Type B pancreatic cell (in vitro differentiated cells): Measurements from ENCODE around the gene PLPPR1. TPM values are rescaled to one million over a fixed set of nuclear protein-coding genes. Genes with fewer than 3 reads are reported as not detected.

Experiments
- DNase-seq: peaks from one replicate; pipeline ENCODE4 v3.0.0; 2021; ENCODE audit warnings: mixed read lengths; ENCODE audit not compliant: unreplicated experiment; ENCODE audit errors: extremely low spot score
- H3K27ac Mint-ChIP-seq: 2 replicates; pipeline ENCODE4 v1.8.0; 2021; ENCODE audit warnings: mild to moderate bottlenecking, mixed read lengths
- H3K27me3 Mint-ChIP-seq: 2 replicates; pipeline ENCODE4 v1.8.0; 2021; ENCODE audit warnings: mixed read lengths
- H3K36me3 Mint-ChIP-seq: 2 replicates; pipeline ENCODE4 v1.8.0; 2021; ENCODE audit warnings: mixed read lengths
- H3K4me1 Mint-ChIP-seq: one replicate; pipeline ENCODE4 v1.8.0; 2021; ENCODE audit warnings: mixed read lengths; ENCODE audit not compliant: unreplicated experiment
- H3K4me3 Mint-ChIP-seq: 2 replicates; pipeline ENCODE4 v1.8.0; 2021; ENCODE audit warnings: mild to moderate bottlenecking, mixed read lengths
- H3K9me3 Mint-ChIP-seq: 2 replicates; pipeline ENCODE4 v1.8.0; 2021; ENCODE audit warnings: mixed read lengths
- total RNA-seq: library from RNA; stranded (reverse); gene quantifications from 2 replicates; pipeline ENCODE4 v1.2.1, GENCODE V29; 2021; ENCODE audit warnings: low replicate concordance
- TF ChIP-seq, protein P1 (sequence below): fragments of 200-600 bp; sonication (generic); conservative IDR thresholded peaks from 2 replicates; pipeline ENCODE4 v1.5.0; 2021; ENCODE audit warnings: antibody characterized with exemption, mild to moderate bottlenecking

The PLPPR1 gene
- total RNA-seq, 1 donor from 2014 or later, result 3.2 TPM

GRCh38 chr9:101050650-101051049 is 22.1 kb downstream of the PLPPR1 start:
- TF ChIP-seq, protein P1, sequence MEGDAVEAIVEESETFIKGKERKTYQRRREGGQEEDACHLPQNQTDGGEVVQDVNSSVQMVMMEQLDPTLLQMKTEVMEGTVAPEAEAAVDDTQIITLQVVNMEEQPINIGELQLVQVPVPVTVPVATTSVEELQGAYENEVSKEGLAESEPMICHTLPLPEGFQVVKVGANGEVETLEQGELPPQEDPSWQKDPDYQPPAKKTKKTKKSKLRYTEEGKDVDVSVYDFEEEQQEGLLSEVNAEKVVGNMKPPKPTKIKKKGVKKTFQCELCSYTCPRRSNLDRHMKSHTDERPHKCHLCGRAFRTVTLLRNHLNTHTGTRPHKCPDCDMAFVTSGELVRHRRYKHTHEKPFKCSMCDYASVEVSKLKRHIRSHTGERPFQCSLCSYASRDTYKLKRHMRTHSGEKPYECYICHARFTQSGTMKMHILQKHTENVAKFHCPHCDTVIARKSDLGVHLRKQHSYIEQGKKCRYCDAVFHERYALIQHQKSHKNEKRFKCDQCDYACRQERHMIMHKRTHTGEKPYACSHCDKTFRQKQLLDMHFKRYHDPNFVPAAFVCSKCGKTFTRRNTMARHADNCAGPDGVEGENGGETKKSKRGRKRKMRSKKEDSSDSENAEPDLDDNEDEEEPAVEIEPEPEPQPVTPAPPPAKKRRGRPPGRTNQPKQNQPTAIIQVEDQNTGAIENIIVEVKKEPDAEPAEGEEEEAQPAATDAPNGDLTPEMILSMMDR, result no peak
- Mint-ChIP-seq H3K27me3 (peaks cover 7% of the 10 kb centered on the region), H3K4me3 (no peak overlapping the region), H3K36me3 (no peaks in the 10 kb centered on the region), H3K9me3 (peaks cover 9% of the 10 kb centered on the region), H3K4me1 (peaks cover 8% of the 10 kb centered on the region), H3K27ac (no peak overlapping the region)
- no peak for DNase-seq

DNA sequence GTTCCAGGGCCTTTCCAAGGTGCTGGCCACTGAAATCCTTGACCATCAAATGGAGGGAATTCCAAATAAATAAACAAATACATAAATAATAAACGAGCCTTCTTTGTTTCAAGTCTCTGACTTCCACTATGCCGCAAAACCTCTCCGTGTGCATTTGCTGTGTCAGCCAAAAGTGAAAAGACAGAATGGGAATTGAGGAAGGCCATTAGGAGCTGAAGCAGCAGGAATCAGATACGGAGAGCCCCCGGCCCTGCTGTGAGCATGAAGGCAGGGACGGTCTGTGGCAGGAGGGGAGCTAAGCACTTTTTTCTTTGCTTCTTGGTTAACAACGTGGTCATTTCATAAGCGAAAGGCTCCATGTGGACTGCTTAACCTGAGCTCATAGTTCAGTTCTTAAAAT is 26.1 kb downstream of the PLPPR1 start:
- H3K4me3 Mint-ChIP-seq, result no peak overlapping the region
- H3K36me3 Mint-ChIP-seq, result no peaks in the 10 kb centered on the region
- no peak for DNase-seq
- TF ChIP-seq, protein P1, result no peak
- H3K27me3 Mint-ChIP-seq, result peaks cover 8% of the 10 kb centered on the region
- H3K4me1 Mint-ChIP-seq, result peaks cover 9% of the 10 kb centered on the region
- no peak overlapping the region for H3K27ac Mint-ChIP-seq
- no peaks in the 10 kb centered on the region for H3K9me3 Mint-ChIP-seq

- no peaks in the 10 kb centered on the region for H3K9me3 Mint-ChIP-seq
- peaks cover 9% of the 10 kb centered on the region for H3K4me1 Mint-ChIP-seq
- DNase-seq, result no peak
- H3K4me3 Mint-ChIP-seq, result no peak overlapping the region
- no peak overlapping the region for H3K27ac Mint-ChIP-seq
- TF ChIP-seq, protein P1, result no peak
- no peaks in the 10 kb centered on the region for H3K36me3 Mint-ChIP-seq
- H3K27me3 Mint-ChIP-seq, result peaks cover 8% of the 10 kb centered on the region
Observed at GRCh38 chr9:101055516-101055915, 27.0 kb downstream of the PLPPR1 start.

DNA sequence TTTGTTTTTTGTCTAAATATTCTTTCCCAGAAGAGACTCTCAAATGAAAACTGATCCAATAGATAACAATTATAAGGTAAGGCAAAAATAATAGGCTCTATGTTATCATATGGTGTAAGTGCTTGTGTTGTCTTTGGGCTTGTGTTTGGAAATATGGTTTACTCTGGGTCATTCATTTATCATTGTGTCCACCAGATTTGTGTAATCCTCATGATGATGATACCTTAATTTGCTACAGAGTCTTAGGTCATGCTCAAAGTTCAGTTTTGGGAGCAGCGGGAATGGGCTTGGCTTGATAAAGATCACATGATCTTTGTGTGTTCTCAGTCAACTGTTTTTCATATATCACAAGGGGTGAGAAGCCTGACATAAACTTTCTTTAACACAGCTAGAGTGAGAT is 34.2 kb downstream of the PLPPR1 start:
- TF ChIP-seq, protein P1, result no peak
- Mint-ChIP-seq H3K36me3 (no peaks in the 10 kb centered on the region), H3K27ac (no peak overlapping the region), H3K4me1 (no peaks in the 10 kb centered on the region), H3K9me3 (no peaks in the 10 kb centered on the region), H3K27me3 (no peaks in the 10 kb centered on the region), H3K4me3 (no peak overlapping the region)
- no peak for DNase-seq

- TF ChIP-seq, protein P1, result no peak
- no peak for DNase-seq
Observed at GRCh38 chr9:101063192-101063591, 34.7 kb downstream of the PLPPR1 start.

DNA sequence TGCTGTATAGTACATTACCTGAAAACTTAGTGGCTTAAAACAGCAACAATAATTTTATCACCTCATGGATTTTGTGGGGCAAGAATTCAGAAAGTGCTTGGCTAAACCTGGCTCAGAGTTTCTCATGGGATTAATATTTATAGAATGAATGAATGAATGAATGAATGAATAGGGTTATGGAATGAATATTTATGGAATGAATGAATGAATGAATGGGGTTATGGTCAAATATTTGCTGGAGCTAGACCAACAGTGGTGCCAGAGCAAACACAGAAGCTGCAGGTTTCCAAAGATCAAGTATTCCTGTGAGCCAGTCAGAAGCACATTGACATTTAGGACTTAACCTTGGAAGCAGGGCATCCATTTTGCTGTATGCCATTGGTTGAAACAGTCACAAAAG is 35.7 kb downstream of the PLPPR1 start:
- H3K4me3 Mint-ChIP-seq, result no peak overlapping the region
- no peaks in the 10 kb centered on the region for H3K27me3 Mint-ChIP-seq
- no peaks in the 10 kb centered on the region for H3K36me3 Mint-ChIP-seq
- DNase-seq, result no peak
- TF ChIP-seq, protein P1, result no peak
- no peaks in the 10 kb centered on the region for H3K9me3 Mint-ChIP-seq
- no peak overlapping the region for H3K27ac Mint-ChIP-seq
- H3K4me1 Mint-ChIP-seq, result no peaks in the 10 kb centered on the region

More at GRCh38 chr9:101063192-101063591, 34.7 kb downstream of the PLPPR1 start:
- H3K4me1 Mint-ChIP-seq, result no peaks in the 10 kb centered on the region
- H3K4me3 Mint-ChIP-seq, result no peak overlapping the region
- no peaks in the 10 kb centered on the region for H3K9me3 Mint-ChIP-seq
- no peak overlapping the region for H3K27ac Mint-ChIP-seq
- H3K27me3 Mint-ChIP-seq, result no peaks in the 10 kb centered on the region
- no peaks in the 10 kb centered on the region for H3K36me3 Mint-ChIP-seq
